HG03432 (cell line): Measurements from ENCODE around the gene TBC1D17.
"Not testable (repeated sequence)": the region's sequence is repeated elsewhere in the genome, so short reads cannot be mapped to it uniquely, and the experiment has no call there.

ENCODE experiments used
- ATAC-seq: cut with Tn5 transposase; IDR thresholded peaks from one replicate; pipeline ENCODE4 v1.9.1; 2021; ENCODE audit warnings: mild to moderate bottlenecking, moderate library complexity; ENCODE audit not compliant: unreplicated experiment

TBC1D17 gene

DNA sequence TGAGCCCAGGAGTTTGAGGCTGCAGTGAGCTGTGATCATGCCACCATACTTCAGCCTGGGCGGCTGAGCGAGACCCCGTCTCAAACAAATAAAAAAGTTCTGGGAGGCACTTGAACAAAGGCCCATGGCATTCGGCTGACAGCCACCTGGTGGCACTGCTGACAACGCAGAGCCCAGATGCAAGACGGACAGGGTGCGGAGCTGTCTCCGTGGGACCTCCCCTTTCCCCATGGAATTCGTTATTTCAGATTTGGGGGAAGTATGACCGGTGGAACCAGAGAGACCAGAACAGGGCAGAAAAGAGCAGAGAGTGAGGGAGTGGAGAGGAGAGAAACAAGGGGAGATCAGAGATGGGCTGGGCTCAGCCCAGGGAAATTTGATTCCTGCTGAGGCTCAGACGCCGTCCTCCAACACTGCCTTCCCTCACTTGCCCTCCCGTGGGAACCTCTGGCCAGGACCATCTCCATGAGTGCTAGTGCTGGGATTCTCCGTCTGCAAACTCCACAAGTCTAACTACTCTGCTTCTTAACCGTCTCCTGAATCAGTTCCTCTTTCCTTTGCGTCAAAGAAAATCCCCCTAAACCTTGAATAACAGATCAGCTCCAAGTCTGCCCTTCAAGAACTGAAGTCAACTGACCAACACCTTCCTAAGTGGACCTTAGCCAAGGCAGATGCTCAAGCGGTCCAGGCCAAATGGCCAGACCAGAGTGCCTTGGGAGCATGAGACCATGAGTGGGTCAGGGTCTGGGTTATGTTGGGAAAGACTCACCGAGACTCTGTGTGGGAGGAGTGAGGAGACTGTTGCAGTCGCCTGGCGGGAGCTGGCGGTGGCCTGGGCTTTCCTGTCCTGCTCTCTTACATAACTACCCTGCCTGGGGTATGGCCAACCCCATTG, 39.6 kb downstream of the TBC1D17 start:
- ATAC-seq, result no peak

DNA sequence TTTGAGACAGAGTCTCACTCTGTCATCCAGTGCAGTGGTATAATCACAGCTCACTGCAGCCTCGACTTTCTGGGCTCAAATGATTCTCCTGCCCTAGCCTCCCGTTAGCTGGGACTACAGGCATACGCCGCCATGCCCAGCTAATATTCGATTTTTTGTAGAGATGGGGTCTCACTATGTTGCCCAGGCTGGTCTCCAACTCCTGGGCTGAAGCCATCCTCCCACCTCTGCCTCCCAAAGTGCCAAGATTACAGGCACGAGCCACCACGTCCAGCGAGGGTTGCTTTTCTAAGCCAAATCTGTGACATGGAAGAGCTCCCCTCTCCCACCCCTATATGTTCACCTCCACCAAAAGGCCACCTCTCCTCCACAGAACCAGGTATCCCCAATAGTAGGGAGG, 40.6 kb downstream of the TBC1D17 start:
- ATAC-seq, result no peak

- ATAC-seq, result no peak
Measured at GRCh38 chr19:49920624-49921363, 43.3 kb downstream of the TBC1D17 start.

DNA sequence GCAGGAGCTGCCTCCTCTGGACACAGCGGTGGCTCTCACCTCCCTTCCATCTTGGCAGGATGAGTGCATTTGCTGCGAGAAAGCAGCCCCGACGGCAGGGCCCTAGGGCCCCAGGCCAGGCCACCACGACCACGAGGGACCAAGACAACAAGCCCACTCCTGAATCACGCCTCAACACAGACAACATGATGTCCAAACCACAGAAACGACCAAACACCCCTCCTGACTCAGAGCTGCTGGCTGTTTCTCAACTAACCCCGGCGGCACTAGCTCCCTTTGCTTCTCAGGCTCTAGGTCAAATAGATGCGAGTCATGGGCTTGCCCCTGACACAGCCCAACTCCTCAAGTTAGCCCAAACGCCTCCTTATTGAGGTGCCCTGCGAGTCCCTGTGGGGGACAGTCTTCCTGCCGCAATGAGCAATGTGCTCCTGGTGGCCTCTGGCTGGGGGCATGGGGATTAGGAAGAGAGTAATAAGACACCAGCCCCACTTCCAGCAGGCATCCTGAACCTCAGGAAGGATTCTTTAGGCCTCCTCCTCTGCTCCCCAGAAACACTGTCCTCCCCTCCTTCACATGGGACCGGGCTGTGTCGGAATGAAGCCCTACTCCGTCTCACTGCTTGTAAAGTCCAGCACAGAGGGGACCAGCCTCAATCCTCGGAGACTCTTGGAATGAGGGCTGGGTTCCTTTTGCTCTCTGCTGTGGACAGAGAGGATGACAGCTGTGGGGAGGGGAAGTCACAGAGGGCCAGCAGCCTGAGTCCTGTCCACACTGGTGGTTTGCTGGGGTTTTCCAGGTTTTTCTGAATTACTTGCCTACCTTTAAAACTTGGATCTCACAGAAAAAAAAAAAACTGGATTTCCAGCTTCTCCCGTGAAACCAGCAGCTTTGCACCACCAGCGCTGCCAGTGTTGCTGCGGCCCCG, 44.6 kb downstream of the TBC1D17 start:
- ATAC-seq, result no peak

GRCh38 chr19:49923055-49924003, 45.8 kb downstream of the TBC1D17 start:
- ATAC-seq, result no peak

GRCh38 chr19:49924004-49924880, 46.7 kb downstream of the TBC1D17 start:
- ATAC-seq, result no peak

DNA sequence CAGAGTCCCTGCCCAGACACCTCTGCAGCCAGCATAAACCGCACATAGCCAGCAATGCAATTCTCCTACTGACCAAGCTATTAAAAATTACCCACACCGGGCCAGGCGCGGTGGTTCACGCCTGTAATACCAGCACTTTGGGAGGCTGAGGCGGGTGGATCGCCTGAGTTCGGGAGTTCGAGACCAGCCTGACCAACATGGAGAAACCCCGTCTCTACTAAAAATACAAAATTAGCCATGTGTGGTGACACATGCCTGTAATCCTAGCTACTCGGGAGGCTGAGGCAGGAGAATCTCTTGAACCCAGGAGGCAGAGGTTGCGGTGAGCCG, 47.3 kb downstream of the TBC1D17 start:
- ATAC-seq, result not testable (repeated sequence)

GRCh38 chr19:49925486-49925885, 48.0 kb downstream of the TBC1D17 start:
- ATAC-seq, result no peak

DNA sequence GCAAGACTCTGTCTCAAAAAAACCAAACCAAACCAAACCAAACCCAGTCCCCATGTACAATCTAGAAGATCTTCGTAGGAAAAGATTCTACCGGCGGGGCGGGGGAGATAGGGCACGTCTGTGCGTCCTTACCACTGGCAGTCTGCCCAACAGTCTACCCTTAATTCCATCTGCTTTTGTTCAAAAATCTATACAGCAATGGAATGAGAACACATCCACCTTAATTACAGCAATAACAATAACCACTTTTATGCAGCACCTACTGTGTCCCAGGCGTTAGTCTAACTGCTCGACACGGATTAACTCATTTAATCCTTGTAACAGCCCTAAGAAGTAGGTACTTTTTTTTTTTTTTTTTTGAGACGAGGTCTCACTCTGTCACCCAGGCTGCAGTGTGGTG, 49.0 kb downstream of the TBC1D17 start:
- ATAC-seq, result no peak

DNA sequence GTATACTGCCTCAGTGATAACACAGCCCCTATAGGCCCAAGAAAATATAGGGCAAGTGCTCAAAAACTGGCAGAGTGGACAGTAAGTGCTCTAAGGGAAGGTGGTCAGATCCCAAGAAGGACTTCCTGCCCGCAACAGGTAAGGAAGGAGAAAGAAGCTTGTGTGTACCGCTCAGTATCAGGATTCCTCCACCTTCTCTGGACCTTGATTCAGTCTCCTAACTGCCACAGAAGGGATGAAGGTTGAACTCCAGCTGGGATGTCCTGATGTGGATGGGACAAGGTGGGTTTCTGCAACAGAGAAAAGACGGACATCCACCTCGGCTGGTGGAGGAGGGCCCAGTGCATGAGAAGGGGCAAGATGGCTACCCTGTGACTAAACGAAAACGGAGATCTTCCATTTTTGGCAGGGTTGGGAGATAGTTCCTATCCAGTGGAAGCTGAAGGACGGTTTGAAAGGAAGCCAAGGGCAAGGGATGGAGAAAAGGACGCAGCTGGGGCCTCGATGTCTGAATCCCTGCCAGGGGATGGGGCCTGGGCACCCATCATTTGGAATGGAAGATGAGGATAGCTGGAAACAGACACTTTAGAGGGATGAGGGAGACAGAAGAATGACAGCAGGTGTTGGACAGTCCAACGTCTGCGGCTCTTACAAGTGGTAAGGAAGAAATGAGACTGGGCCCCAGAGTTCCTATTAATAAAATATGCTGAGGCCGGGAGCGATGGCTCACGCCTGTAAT, 50.2 kb downstream of the TBC1D17 start:
- no peak for ATAC-seq

GRCh38 chr19:49929121-49929610, 51.7 kb downstream of the TBC1D17 start, which contains the start of the genes ATF5 and NUP62:
Gene ATF5, plus strand, starts transcription at chr19:49929205. Its CDS starts 1,646 bp downstream, at chr19:49930851.
Gene NUP62, minus strand, starts transcription at chr19:49929504. Its CDS starts 19,697 bp downstream, at chr19:49909807.
- ATAC-seq, result peak; percentile 61

DNA sequence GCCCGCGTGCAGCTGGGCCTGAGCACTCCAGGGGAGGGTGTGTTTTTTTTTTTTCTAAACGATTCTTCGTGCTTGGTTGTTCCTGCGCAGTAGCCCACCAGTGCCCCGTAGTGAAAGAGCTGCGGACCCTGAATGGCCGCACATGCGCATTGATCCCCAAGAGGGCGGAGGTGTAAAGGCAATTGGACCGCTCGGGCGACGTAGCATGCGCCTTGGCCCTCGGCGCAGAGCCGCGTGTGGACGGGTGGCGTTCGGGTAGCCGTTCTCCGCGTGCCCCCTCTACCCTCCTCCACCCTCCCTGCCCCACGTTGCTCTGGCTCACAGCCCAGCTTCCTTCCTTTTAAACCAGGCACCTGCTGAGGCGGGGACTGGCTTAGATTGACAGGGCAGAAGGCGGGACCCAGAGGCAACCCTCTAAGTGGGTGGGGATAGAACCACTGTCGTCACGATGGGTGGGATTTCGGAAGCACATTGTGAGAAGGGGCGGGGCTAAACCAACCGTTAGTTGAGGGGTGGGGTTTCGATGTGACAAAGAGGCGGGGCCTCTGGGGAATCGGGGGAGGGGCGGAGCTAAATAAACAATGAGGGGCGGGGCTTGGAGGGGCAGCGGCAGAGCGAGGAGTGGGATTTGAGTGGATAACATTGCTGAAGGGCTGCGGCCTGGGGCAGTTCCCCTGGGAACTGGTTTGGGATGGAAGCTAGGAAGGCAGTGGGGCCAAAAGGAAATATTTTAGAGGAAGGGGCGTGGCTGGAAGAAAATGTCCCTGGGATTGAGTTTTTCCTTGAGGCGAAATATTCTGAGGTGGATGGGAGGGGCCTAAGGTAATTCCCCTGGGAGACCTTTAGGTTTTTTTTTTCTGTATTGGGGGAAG, 52.3 kb downstream of the TBC1D17 start:
- peak; percentile 65 for ATAC-seq

- no peak for ATAC-seq
Measured at GRCh38 chr19:49930483-49931011, 53.0 kb downstream of the TBC1D17 start.

DNA sequence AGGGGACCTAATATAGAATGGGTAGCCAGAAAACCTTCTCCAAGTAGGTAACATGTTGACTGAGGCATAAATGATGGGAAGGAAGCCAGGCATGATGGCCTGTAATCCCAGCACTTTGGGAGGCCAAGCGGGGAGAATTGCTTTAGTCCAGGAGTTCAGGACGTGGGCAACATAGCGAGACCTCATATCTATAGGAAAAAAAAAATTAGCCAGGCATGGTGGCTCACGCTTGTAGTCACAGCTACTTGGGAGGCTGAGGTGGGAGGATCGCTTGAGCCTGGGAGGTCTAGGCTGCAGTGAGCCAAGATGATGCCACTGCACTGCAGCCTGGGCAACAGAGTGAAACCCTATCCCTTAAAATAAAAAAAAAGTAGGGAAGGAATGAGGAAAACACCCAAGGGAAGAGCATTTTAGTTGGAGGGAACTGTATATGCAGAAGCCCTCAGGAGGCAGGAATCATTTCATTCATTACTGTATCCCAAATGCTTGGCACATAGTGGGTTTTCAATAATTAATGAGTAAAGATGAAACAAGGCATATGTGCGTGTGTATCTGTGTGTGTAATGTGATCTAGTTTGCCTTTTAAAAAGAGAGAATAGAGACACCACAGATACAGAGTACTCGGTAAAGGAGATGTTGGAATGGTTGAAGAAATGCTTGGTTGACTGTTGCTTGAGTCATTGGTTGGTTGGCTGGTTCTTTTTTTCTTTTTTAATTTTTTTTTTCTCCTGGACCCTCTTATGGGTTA, 54.0 kb downstream of the TBC1D17 start:
- no peak for ATAC-seq

DNA sequence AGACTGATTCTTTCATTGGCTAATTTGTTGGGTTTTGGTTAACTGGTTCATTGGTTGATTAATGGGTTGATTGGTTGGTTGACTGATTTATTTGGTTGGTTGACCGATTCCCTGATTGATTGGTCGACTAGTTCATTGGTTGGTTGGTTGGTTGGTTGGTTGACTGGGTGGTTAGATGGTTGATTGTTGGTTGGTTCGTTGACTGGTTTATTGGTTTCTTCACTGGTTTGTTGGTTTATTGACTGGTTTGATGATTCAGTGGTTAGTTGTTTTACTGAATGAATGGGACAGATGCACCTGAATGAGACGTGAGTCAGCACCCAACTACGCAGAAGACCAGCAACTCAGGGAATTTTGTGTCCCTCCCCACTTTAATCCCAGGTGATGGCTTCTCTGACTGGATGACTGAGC, 54.5 kb downstream of the TBC1D17 start:
- ATAC-seq, result no peak

- ATAC-seq, result no peak
Measured at GRCh38 chr19:49932731-49933131, 55.2 kb downstream of the TBC1D17 start.
